Measurements from ENCODE around the gene FGF19.

FGF19 gene

DNA sequence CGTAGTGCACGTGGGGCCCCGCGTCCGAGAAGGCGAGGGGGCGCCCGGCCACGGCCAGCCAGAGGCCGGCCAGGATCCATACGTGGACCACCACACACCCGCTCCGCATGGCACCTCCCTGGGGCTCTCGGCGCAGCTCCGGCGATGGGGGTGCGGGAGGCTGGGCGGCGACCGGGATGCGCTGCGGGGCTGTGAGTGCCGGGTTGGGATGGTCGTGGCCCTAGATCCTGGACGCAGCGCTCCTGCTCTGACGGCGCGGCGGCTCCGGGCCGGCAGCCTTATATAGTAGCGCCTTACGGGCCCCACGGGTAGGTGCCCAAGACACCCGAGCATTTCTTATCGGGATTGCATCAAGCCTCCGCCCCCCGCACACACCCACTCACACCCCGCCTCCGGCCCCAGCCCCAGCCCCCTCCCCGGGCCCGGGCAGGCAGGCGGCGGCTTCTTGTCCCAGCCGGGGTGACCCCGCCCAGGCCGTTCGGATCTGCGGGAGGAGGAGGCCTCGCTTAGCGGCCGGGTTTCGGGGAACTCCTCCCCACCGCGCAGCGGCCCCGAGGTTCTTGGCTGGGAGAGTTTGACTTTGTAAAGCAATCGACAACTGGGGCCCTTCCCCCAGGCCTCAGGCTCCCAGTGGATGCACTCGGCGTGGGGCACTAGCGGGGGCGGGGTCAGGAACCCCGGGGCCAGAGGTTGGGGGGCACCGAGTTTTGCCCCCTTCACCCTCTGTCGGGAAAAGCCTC, at the start of gene FGF19:
Gene FGF19 (minus strand): TSS at position 255 of the 740 bp plus-strand sequence. CDS start 146 bp downstream, at position 109.
- DNase-seq: no peak

GRCh38 chr11:69752890-69753289, 49.1 kb upstream of the FGF19 start:
- no peak for DNase-seq

DNA sequence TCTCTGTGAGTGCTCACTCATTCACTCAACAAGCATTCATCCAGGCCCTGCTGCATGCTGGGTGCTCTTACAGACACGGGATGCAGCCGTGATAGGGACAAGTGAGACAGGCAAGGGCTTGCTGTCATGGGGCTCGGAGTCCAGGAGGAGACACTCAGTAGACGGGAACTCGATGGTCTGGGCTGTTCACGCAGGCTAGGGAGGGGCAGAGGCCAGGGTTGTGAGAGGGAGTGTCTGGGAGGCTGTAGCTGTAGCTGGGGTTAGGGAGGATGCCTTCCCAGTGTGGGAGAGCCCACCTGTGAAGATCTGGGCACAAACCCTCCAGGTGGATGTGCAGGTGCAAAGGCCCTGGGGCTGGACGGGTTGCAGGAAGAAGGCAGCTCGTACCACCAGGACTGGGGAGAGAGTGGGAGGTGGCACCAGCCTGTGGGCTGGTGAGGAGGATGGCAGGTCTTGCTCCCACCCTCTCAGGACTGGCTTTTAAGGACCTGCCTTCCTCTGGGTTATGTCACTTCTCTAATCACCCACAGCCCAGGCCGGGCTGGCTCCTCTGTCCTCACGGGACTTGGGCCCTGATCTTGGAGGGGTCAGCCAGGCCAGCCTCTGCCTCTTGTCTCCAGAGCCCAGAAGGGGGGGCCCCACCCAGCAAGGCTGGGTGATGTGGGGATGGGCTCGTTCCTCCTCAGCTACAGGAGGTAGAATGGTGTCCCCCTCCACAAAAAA, 47.2 kb upstream of the FGF19 start:
- DNase-seq: no peak

DNA sequence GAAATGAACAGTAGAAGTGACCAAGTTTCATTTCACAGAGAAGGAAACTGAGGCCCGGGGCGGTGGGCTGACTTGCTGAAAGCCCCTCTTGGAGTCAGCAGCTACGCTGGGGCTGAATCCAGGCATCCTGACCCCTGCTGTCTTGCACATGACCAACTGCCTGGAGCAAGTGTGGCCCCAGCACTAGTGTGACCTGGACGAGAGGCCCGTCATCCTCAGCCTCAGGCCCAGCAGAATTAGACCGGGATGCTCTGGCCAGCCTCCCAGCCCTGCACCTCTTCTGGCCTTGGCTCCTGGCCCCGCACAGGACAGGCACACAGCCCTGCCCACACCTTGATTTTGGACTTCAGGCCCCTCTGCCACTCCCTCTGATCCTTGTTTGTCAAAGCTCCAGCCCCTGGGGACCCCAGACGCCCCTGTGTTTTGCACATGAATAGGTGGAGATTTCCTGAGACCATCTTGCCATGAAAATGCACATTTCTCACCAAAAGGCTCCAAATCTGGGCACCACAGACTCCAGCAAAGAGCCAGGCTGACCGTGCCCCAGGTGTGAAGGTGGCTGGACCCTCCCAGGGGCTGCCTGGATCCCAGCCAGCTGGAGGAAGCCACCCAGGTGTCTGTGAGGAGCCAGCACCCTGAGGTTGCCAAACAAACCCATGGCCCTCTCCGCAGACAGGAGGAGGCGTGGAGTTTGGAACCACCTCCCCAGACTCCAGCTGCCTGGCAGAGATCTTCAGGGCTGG, 46.5 kb upstream of the FGF19 start:
- no peak for DNase-seq

DNA sequence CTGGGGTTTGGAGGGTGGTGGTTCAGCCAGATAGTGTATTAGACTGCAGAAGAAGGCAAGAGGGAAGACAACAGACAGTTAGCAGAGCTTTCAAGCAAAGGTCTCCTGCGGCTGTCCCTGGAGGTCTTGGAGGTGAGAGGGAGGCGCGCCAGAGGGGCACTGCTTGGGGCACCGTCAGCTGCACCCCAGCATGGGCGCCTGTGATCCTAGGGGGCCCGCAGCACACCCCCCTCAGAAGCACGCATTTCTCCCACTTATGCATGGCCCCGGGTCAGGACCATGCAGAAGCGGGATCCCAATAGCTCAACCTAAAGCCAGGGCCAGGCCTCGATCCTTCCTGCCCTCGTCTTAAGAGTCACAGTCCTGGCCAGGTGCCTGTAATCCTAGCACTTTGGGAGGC, 44.8 kb upstream of the FGF19 start:
- no peak for DNase-seq

- no peak for DNase-seq
Measured at GRCh38 chr11:69746752-69747742, 43.2 kb upstream of the FGF19 start.

- no peak for DNase-seq
Measured at GRCh38 chr11:69746140-69746539, 42.3 kb upstream of the FGF19 start.

DNA sequence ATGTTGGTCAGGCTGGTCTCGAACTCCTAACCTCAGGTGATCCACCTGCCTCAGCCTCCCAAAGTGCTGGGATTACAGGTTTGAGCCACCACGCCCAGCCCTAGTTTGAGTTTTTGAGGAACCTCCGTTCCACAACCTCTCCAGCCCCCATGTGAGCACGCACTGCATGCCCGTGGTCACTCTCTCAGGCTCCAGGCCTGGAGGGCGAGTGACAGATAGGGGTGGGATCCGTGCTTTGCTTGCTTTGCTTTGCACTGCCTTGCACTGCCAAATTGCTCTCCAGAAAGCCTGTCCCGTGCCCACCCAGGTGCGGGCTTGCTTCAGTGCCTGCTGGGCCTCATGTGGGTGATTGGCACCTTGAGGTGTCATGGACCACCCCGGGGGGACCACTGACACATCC, 41.4 kb upstream of the FGF19 start:
- DNase-seq: no peak

DNA sequence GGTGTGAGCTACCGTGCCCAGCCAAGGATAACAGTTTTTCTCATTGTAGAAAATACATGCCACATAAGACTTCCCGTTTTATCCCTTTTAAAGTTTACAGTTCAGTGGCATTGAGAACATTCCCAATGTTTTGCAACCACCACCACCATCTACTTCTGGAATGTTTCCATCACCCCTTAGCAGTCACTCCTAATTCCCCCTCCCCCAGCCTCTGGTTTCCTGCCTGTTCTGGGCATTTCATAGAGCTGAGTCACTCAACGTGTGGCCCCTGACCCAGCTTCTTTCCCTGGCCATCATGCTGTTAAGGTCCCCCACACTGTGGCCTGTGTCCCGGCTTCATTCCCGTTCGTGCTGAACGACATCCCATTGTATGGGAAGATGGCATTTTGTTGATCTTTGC, 40.6 kb upstream of the FGF19 start:
- no peak for DNase-seq

GRCh38 chr11:69734841-69735240, 31.0 kb upstream of the FGF19 start:
- DNase-seq: no peak

DNA sequence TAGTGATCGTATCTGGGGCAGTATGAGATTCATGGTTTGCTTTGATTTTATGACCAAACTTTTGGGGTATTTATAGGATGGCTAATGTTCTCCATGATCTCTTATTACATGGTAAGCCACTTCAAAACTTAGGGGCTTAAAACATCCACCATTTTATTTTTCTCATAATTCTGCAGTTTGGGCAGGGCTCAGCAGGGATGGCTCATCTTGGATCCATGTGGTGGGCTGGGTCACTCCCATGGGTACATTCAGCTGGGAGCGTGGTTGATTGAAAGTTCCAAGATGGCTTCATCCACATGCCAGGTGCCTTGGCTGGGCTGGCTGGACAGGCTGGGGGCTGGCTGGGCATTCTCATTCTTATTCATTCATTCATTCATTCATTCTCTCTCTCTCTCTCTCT, 30.5 kb upstream of the FGF19 start:
- no peak for DNase-seq

DNA sequence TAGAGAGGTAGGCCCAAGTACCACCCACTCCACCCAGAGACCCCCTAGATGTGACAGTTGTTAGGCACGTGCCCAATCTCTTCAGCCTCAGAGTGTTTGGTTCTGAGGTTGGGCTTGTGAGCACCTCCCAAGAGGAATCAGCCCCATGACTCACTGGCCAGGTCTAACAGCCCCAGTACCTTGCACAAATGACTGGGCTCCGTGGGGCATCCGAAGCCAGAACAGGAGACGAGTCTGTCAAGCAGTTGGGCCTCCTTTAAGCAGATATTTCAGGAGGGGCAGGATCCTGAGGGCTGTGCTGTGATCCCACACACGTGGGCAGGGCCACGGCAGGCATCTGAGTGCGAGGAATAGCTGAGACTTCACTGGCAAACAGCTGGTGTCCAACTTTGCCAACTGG, 29.1 kb upstream of the FGF19 start:
- no peak for DNase-seq

DNA sequence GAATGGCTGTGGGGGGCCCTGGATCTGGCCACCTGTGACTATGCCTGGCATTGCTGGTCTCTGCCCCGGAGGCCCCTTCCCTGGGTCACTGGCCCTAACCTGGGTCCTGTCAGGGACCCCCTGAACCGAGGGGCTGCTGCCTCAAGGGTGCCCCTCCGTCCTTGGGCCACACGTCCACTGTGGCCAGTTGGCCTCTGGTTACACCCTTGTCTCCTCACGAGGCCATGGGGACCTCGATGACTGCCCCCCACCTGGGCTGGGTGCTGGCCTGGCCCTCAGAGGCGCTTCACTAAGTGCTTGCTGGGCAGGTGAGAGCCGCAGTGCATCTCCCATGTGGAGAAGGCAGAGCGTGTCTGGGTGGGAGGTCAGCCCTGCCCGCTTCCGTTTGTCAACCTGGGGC, 27.3 kb upstream of the FGF19 start:
- no peak for DNase-seq

- DNase-seq: no peak
Measured at GRCh38 chr11:69730500-69730899, 26.7 kb upstream of the FGF19 start.

- DNase-seq: no peak
Measured at GRCh38 chr11:69729252-69729651, 25.4 kb upstream of the FGF19 start.

DNA sequence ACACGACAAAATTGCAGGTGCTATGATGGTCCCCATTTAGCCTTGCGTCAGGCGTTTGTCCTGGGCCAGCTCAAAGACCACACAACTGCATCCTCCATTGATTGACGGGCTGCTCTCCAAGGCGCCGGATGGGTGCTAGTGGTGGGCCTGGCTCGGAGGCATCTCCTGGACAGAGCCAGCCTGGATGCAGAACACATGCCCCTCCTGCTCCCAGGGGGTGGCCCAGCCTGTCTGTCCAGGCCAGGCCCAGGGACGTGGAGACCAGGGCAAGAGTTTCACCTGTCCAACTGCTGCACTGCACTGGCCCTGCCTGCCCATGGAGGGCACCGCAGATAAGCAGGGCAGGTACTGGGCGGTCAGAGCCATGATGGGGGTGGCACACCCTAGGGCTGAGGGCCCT, 23.4 kb upstream of the FGF19 start:
- DNase-seq: no peak

- no peak for DNase-seq
Measured at GRCh38 chr11:69726481-69726880, 22.7 kb upstream of the FGF19 start.

- no peak for DNase-seq
Measured at GRCh38 chr11:69726019-69726418, 22.2 kb upstream of the FGF19 start.

DNA sequence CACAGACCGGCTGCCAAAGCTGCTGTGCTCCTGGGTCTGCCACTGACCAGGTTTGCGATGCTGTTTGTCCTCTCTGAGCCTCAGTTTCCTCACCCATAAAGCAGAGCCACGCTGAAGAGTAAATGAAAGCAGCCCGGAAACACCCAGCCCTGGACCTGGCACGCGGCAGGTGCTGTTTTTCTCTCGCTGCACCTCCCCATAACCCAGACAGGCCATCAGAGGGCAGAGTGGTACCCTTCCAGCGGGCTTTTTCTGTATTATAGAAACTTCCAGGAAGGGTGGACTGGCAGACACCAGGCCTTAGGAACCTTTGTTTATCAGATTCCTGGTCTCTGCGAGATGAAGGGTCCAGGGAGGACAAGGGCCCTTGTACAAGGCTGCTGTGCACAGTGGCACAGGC, 17.9 kb upstream of the FGF19 start:
- peak; percentile 24 for DNase-seq

DNA sequence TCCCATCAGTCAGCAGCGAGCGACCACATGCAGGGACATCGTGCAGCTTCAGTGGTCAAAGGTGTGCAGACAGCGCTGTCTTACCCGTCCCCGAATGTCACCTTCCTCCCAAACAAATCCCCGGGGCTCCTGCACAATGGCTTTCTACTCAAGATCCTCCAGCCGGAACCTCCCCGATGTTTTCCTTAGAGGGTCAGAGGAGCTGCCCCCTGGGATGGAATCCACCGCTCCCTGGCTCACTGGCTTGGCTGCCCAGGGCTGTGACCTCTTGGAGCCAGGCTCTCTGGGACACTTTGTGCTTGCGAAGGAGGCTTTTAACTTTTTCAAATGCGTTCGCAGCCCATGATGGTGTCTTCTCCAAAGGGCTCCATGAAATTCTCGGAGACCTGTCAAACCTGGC, 17.3 kb upstream of the FGF19 start:
- no peak for DNase-seq

GRCh38 chr11:69718912-69719311, 15.1 kb upstream of the FGF19 start:
- DNase-seq: no peak

DNA sequence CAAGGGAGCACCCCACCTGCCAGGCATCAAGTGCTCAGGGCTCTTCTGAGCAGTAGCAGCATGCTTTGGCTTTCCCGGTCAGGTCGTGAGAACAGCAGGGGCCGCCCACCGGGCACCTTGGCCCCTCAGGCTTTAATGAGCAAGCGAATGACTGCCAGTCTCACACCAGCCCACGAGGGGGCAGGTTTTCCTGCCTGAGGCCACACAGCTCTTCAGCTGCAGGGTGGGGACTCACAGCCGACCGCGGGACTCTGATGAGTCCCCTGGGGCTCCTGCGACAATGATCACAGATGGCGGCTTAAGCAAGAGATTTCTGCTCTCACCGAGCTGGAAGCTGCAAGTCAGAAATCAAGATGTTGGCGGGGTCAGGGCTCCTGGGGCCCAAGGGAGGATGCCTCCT, 14.3 kb upstream of the FGF19 start:
- peak; percentile 51 for DNase-seq

All from NCI-H1092 treated with DMSO at 0.1 percent for 48 hours (cell line).